Liver (tissue), 9 donors: ENCODE results near the gene SARDH. TPM values are rescaled to one million over a fixed set of nuclear protein-coding genes. Genes with fewer than 3 reads are reported as not detected.

Experiments used
- DNase-seq: peaks from one replicate; pipeline ENCODE4 v3.0.0-alpha.2; 2017; ENCODE audit warnings: low spot score
- H3K27ac ChIP-seq, 2 donors: one replicate each; pipeline ENCODE4 v1.7.0; 2013; ENCODE audit warnings: inconsistent platforms in 2 of 2, low read length in 2 of 2, control low read depth in 1 of 2, low read depth in 1 of 2, mild to moderate bottlenecking in 1 of 2
- H3K27me3 ChIP-seq, 4 donors: one replicate each; pipeline versions ENCODE4 v1.6.1 to v1.7.0; 2013; ENCODE audit warnings: low read length in 3 of 4, inconsistent platforms in 1 of 4, mild to moderate bottlenecking in 1 of 4, moderate library complexity in 1 of 4; ENCODE audit not compliant: control insufficient read depth in 4 of 4, insufficient read depth in 4 of 4
- H3K36me3 ChIP-seq, 4 donors: one replicate each; pipeline versions ENCODE4 v1.6.1 to v1.7.0; 2013; ENCODE audit warnings: low read length in 3 of 4, mild to moderate bottlenecking in 3 of 4, low read depth in 1 of 4, moderate library complexity in 1 of 4; ENCODE audit not compliant: control insufficient read depth in 4 of 4, insufficient read depth in 3 of 4
- H3K4me1 ChIP-seq, 4 donors: one replicate each; pipeline versions ENCODE4 v1.6.1 to v1.7.0; 2013; ENCODE audit warnings: low read length in 3 of 4, mild to moderate bottlenecking in 3 of 4, moderate library complexity in 1 of 4; ENCODE audit not compliant: control insufficient read depth in 4 of 4, insufficient read depth in 4 of 4
- H3K4me3 ChIP-seq, 3 donors: one replicate each; pipeline versions ENCODE4 v1.6.1 to v1.7.0; 2013; ENCODE audit warnings: low read length in 3 of 3, control low read depth in 1 of 3, low read depth in 1 of 3, mild to moderate bottlenecking in 1 of 3
- H3K9ac ChIP-seq, 2 donors: one replicate each; pipeline ENCODE4 v1.7.0; 2013; ENCODE audit warnings: low read length in 2 of 2, mild to moderate bottlenecking in 2 of 2, moderate library complexity in 2 of 2, control low read depth in 1 of 2, low read depth in 1 of 2
- H3K9me3 ChIP-seq, 4 donors: one replicate each; pipeline versions ENCODE4 v1.6.1 to v1.7.0; 2013; ENCODE audit warnings: low read length in 3 of 4; ENCODE audit not compliant: control insufficient read depth in 4 of 4
- CTCF ChIP-seq: fragments of 150-350 bp; IDR thresholded peaks from 2 replicates; pipeline ENCODE4 v1.5.1; 2017; ENCODE audit warnings: improper control_type of control experiment, low read depth, low read length; ENCODE audit not compliant: missing input control
- FOXA1 ChIP-seq: IDR thresholded peaks from 2 replicates; pipeline ENCODE4 v1.6.1; 2016; ENCODE audit warnings: antibody characterized with exemption
- FOXA2 ChIP-seq: IDR thresholded peaks from 2 replicates; pipeline ENCODE4 v1.6.1; 2016; ENCODE audit warnings: antibody characterized with exemption
- HNF4A ChIP-seq, 2 donors: conservative IDR thresholded peaks; 2 replicates each; pipeline ENCODE4 v1.6.1; 2016; ENCODE audit warnings: antibody characterized with exemption in 2 of 2, mild to moderate bottlenecking in 2 of 2
- HNF4G ChIP-seq: IDR thresholded peaks from 2 replicates; pipeline ENCODE4 v1.6.1; 2016; ENCODE audit warnings: antibody characterized with exemption
- JUND ChIP-seq, 2 donors: IDR thresholded peaks; 2 replicates each; pipeline ENCODE4 v1.6.1; 2016; ENCODE audit warnings: antibody characterized with exemption in 2 of 2
- MAX ChIP-seq: IDR thresholded peaks from 2 replicates; pipeline ENCODE4 v1.6.1; 2016; ENCODE audit warnings: antibody characterized with exemption
- NR2F2 ChIP-seq: IDR thresholded peaks from 2 replicates; pipeline ENCODE4 v1.6.1; 2016; ENCODE audit warnings: antibody characterized with exemption
- RAD21 ChIP-seq, 2 donors: IDR thresholded peaks; 2 replicates each; pipeline ENCODE4 v1.6.1; 2016; ENCODE audit warnings: antibody characterized with exemption in 2 of 2, mild to moderate bottlenecking in 2 of 2
- TAF1 ChIP-seq: conservative IDR thresholded peaks from 2 replicates; pipeline ENCODE4 v1.6.1; 2016; ENCODE audit warnings: antibody characterized with exemption, mild to moderate bottlenecking
- WGBS: extraction: QIAGEN DNeasy Blood & Tissue Kit; methylation state at CpG from one replicate; pipeline ENCODE4 v1.1.7; 2013; 5-methylcytosine and 5-hydroxymethylcytosine counted together
- polyA plus RNA-seq, 2 donors: library from polyadenylated mRNA; stranded (reverse) in 1 of 2; unstranded in 1 of 2; fragments of 200-250 nt in 1 of 2; fragments of >200 nt in 1 of 2; fragmentation: Nextera tagmentation in 1 of 2; extraction: Ambion mirVana in 1 of 2; gene quantifications; one replicate each; pipeline versions ENCODE4 v1.2.1 to v1.2.3, GENCODE V29; 2013 to 2015
- total RNA-seq, 2 donors: library from RNA; depleted of rRNA; stranded (reverse); fragments of >200 nt; gene quantifications; one replicate each; pipeline ENCODE4 v1.2.3, GENCODE V29; 2014
- TF ChIP-seq, protein P1 (sequence below): IDR thresholded peaks from 2 replicates; pipeline ENCODE4 v1.6.1; 2016; ENCODE audit warnings: antibody characterized with exemption, mild to moderate bottlenecking
- donor health status: healthy.
- donor health status: healthy.
- donor health status: healthy.
- donor health status: healthy.
- donor health status: healthy.

SARDH gene
- total and polyA plus RNA-seq, 4 donors: 53.7 to 291 (median 63.4) TPM

- H3K9ac ChIP-seq: no peak overlapping the region
- no peaks in the 10 kb centered on the region for H3K36me3 ChIP-seq
- no peaks in the 10 kb centered on the region for H3K4me1 ChIP-seq
- H3K27me3 ChIP-seq: peaks cover 0 to 3% (median under 1%) of the 10 kb centered on the region in 4 donors
- 29% methylated on average over 8 of the region's 8 CpGs for WGBS
- DNase-seq: no peak
- no peak for TF ChIP-seq CTCF
- no peak for TF ChIP-seq RAD21 (IDR thresholded peaks at IDR 0.05)
- no peak for TF ChIP-seq HNF4G
- no peak for TF ChIP-seq HNF4A (conservative IDR thresholded peaks at IDR 0.05)
- no peak for TF ChIP-seq FOXA1
- no peak for TF ChIP-seq JUND (IDR thresholded peaks at IDR 0.05)
- no peak for TF ChIP-seq FOXA2
- no peak for TF ChIP-seq NR2F2
- no peak for TF ChIP-seq TAF1
- H3K4me3 ChIP-seq: no peak overlapping the region
- H3K27ac ChIP-seq: no peak overlapping the region
- H3K9me3 ChIP-seq: no peaks in the 10 kb centered on the region
Observed at GRCh38 chr9:133619791-133620190, 118.4 kb downstream of the SARDH start.

DNA sequence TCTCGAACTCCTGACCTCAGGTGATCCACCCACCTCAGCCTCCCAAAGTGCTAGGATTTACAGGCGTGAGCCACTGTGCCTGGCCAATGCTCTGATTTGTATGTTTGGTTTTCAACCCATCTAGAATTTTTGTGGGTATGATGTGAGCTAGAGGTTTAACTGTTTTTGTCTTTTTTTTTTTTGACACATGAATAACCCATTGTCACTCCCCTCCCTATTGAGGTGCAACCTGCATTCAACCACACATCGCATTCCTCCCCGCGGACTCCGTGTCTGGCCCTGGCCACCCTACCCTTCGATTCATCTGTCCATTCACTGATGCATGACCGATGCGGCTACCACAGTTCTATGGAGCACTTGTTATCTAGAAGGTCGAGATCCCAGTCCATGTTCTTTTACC is 119.4 kb downstream of the SARDH start:
- WGBS: 81% methylated on average over 10 of the region's 10 CpGs
- no peak overlapping the region for H3K4me3 ChIP-seq
- H3K9ac ChIP-seq: no peak overlapping the region
- H3K27me3 ChIP-seq: peaks cover 0 to 4% (median 2%) of the 10 kb centered on the region in 4 donors
- H3K36me3 ChIP-seq: no peaks in the 10 kb centered on the region
- DNase-seq: no peak
- H3K27ac ChIP-seq: no peak overlapping the region
- H3K9me3 ChIP-seq: no peaks in the 10 kb centered on the region
- TF ChIP-seq, protein P1, sequence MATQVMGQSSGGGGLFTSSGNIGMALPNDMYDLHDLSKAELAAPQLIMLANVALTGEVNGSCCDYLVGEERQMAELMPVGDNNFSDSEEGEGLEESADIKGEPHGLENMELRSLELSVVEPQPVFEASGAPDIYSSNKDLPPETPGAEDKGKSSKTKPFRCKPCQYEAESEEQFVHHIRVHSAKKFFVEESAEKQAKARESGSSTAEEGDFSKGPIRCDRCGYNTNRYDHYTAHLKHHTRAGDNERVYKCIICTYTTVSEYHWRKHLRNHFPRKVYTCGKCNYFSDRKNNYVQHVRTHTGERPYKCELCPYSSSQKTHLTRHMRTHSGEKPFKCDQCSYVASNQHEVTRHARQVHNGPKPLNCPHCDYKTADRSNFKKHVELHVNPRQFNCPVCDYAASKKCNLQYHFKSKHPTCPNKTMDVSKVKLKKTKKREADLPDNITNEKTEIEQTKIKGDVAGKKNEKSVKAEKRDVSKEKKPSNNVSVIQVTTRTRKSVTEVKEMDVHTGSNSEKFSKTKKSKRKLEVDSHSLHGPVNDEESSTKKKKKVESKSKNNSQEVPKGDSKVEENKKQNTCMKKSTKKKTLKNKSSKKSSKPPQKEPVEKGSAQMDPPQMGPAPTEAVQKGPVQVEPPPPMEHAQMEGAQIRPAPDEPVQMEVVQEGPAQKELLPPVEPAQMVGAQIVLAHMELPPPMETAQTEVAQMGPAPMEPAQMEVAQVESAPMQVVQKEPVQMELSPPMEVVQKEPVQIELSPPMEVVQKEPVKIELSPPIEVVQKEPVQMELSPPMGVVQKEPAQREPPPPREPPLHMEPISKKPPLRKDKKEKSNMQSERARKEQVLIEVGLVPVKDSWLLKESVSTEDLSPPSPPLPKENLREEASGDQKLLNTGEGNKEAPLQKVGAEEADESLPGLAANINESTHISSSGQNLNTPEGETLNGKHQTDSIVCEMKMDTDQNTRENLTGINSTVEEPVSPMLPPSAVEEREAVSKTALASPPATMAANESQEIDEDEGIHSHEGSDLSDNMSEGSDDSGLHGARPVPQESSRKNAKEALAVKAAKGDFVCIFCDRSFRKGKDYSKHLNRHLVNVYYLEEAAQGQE: no peak
- TF ChIP-seq CTCF (no peak), FOXA1 (no peak), MAX (no peak), NR2F2 (no peak)
- no peaks in the 10 kb centered on the region for H3K4me1 ChIP-seq
